Endometrial microvascular endothelial cells (primary cell): Measurements from ENCODE around the gene TROAP. TPM values are rescaled to one million over a fixed set of nuclear protein-coding genes. Genes with fewer than 3 reads are reported as not detected.

Source experiments
- total RNA-seq: library from RNA; depleted of rRNA; stranded (reverse); fragments of >200 nt; gene quantifications from one replicate; pipeline ENCODE4 v1.2.3, GENCODE V29; 2015; ENCODE audit errors: inconsistent ontology term

Gene TROAP
- total RNA-seq, 1 donor from 2014 or later: 32.7 TPM

Other genes with a start within 250 kb of the TROAP start
- 6.2 TPM for gene DHH, start 228.5 kb upstream of the TROAP start, total RNA-seq
- 59.4 TPM for gene LMBR1L, start 212.4 kb upstream of the TROAP start, total RNA-seq
- gene TUBA1B, start 191.9 kb upstream of the TROAP start, total RNA-seq: 4,601 TPM
- gene TUBA1A, start 134.2 kb upstream of the TROAP start, total RNA-seq: 848 TPM
- gene TUBA1C, start 58.2 kb upstream of the TROAP start, total RNA-seq: 2,045 TPM
- not detected for gene PRPH, start 28.1 kb upstream of the TROAP start, total RNA-seq
- not detected for gene C1QL4, start 13.9 kb downstream of the TROAP start, total RNA-seq
- 1.1 TPM for gene DNAJC22, start 23.6 kb downstream of the TROAP start, total RNA-seq
- 65.6 TPM for gene SPATS2, start 44.2 kb downstream of the TROAP start, total RNA-seq
- gene KCNH3, start 215.8 kb downstream of the TROAP start, total RNA-seq: 0.09 TPM
- gene MCRS1, start 244.9 kb downstream of the TROAP start, total RNA-seq: 105 TPM